ENCODE data around the gene ERC1.

ERC1 gene

GRCh38 chr12:1470051-1470450 is 479.0 kb downstream of the ERC1 start:
- H3K9me3 Mint-ChIP-seq = no peaks in the 10 kb centered on the region
- no peak overlapping the region for H3K27ac Mint-ChIP-seq
- no peak overlapping the region for H3K4me3 Mint-ChIP-seq
- peaks cover 8 to 22% of the 10 kb centered on the region in 2 donors for H3K36me3 Mint-ChIP-seq
- DNase-seq (no peak), ATAC-seq (replicated peaks) (no peak)
- H3K27me3 Mint-ChIP-seq = no peaks in the 10 kb centered on the region
- H3K4me1 Mint-ChIP-seq = peaks cover 6 to 10% of the 10 kb centered on the region in 2 donors

GRCh38 chr12:1471224-1471623 is 480.2 kb downstream of the ERC1 start:
- ATAC-seq (replicated peaks) (no peak), DNase-seq (no peak)
- H3K36me3 Mint-ChIP-seq = peaks cover 2 to 11% of the 10 kb centered on the region in 2 donors
- no peaks in the 10 kb centered on the region for H3K27me3 Mint-ChIP-seq
- H3K4me1 Mint-ChIP-seq = peaks cover 6 to 10% of the 10 kb centered on the region in 2 donors
- no peak overlapping the region for H3K4me3 Mint-ChIP-seq
- H3K27ac Mint-ChIP-seq = no peak overlapping the region
- no peaks in the 10 kb centered on the region for H3K9me3 Mint-ChIP-seq

- Mint-ChIP-seq H3K4me3 (no peak overlapping the region), H3K27me3 (no peaks in the 10 kb centered on the region), H3K36me3 (peaks cover 2 to 10% of the 10 kb centered on the region in 2 donors), H3K27ac (no peak overlapping the region), H3K9me3 (no peaks in the 10 kb centered on the region), H3K4me1 (peaks cover 6 to 10% of the 10 kb centered on the region in 2 donors)
- ATAC-seq (replicated peaks) (peak; percentile 71 to 80), DNase-seq (no peak)
Observed at GRCh38 chr12:1473418-1473817, 482.4 kb downstream of the ERC1 start.

GRCh38 chr12:1474041-1474573 is 483.1 kb downstream of the ERC1 start:
- peaks cover 6 to 10% of the 10 kb centered on the region in 2 donors for H3K4me1 Mint-ChIP-seq
- H3K36me3 Mint-ChIP-seq = peaks cover 2 to 12% of the 10 kb centered on the region in 2 donors
- DNase-seq (no peak), ATAC-seq (replicated peaks) (peak; percentile 21 to 48)
- H3K9me3 Mint-ChIP-seq = no peaks in the 10 kb centered on the region
- no peak overlapping the region for H3K27ac Mint-ChIP-seq
- H3K27me3 Mint-ChIP-seq = no peaks in the 10 kb centered on the region
- no peak overlapping the region for H3K4me3 Mint-ChIP-seq

DNA sequence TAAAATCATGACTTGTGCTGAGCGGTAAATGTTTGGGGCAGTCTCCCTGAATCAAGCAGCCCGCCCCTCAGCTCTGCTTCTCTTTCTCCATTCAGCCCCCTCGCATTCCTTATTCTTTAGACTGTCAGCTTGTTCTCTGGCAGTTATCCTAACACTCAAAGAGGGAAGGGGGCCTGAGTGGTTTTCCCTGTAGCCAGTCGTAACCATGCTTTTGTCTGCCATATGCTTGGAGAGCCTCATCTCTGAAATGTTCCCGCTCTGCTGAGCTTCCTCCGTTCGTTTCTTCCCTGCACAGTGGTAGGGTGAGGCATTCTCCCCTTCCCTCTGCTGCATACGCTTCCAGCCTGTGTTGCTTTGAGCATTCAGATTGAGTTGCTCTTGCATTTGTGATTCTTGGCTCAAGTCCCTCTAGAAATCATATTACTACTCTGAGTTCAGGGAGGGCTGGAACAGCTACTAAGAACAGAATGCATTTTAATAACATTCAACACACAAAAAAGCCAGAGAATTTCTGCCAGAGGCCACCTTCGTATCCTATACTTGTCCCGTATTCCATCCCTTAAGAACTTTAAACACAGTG is 483.6 kb downstream of the ERC1 start:
- Mint-ChIP-seq H3K27ac (no peak overlapping the region), H3K4me1 (peaks cover 6 to 10% of the 10 kb centered on the region in 2 donors), H3K36me3 (peaks cover 2 to 13% of the 10 kb centered on the region in 2 donors), H3K9me3 (no peaks in the 10 kb centered on the region), H3K4me3 (no peak overlapping the region), H3K27me3 (no peaks in the 10 kb centered on the region)
- ATAC-seq (replicated peaks) = no peak
- no peak for DNase-seq

DNA sequence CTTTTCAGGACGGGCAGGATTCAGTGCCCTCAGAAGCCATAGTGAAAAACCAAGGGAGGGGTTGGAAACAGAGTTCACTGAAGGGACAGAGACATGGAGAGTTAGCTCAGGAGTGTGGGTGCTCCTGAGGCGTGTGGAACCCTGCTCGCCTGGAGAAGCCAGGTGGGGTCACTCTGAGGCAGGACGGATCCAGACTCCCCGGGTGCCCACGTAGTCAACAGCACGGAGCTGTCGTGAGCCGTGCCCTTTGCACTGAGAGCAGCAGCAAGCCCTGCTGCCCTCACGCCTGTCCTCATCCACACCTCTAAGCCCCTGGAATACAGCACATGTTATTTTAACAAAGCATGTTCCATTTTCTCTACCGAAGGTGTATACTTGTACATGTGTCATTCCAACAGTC is 488.6 kb downstream of the ERC1 start:
- Mint-ChIP-seq H3K36me3 (peaks cover 0 to 7% of the 10 kb centered on the region in 2 donors), H3K4me3 (no peak overlapping the region), H3K4me1 (no peaks in the 10 kb centered on the region), H3K27ac (no peak overlapping the region), H3K9me3 (no peaks in the 10 kb centered on the region), H3K27me3 (no peaks in the 10 kb centered on the region)
- ATAC-seq (replicated peaks) (no peak), DNase-seq (no peak)

DNA sequence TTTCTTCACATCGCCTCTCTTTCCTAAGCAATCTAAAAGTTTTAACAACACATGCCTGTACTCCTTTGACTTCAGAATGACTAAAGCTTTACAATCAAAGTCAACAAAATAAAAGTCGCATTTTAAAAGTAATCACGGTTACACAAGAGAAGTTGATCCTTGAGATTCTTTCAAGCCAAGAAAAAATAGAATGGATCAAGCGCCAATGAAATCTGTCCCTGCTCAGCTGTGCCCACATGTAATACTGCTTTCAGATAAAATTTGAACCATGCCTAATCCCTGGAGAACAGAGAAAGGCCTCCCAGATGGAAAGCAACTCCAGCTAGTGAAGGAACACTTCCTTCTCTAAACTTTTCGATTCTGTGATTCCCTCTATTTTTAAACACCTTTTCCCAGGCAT is 490.3 kb downstream of the ERC1 start:
- Mint-ChIP-seq H3K9me3 (no peaks in the 10 kb centered on the region), H3K27me3 (no peaks in the 10 kb centered on the region), H3K36me3 (peaks cover 0 to 7% of the 10 kb centered on the region in 2 donors), H3K4me3 (no peak overlapping the region), H3K27ac (no peak overlapping the region), H3K4me1 (no peaks in the 10 kb centered on the region)
- DNase-seq = no peak
- ATAC-seq (replicated peaks) = no peak

GRCh38 chr12:1481906-1482305 is 490.9 kb downstream of the ERC1 start:
- Mint-ChIP-seq H3K27ac (no peak overlapping the region), H3K9me3 (no peaks in the 10 kb centered on the region), H3K4me3 (no peak overlapping the region), H3K36me3 (peaks cover 0 to 7% of the 10 kb centered on the region in 2 donors), H3K27me3 (no peaks in the 10 kb centered on the region), H3K4me1 (no peaks in the 10 kb centered on the region)
- ATAC-seq (replicated peaks) = no peak
- no peak for DNase-seq

- ATAC-seq (replicated peaks) (peak in 1 of 2 donors; percentile 44), DNase-seq (no peak)
- no peak overlapping the region for H3K4me3 Mint-ChIP-seq
- no peaks in the 10 kb centered on the region for H3K9me3 Mint-ChIP-seq
- H3K4me1 Mint-ChIP-seq = peaks cover 3 to 4% of the 10 kb centered on the region in 2 donors
- no peaks in the 10 kb centered on the region for H3K27me3 Mint-ChIP-seq
- peak overlapping the region; percentile 38 for H3K27ac Mint-ChIP-seq
- H3K36me3 Mint-ChIP-seq = peaks cover 11 to 32% of the 10 kb centered on the region in 2 donors
Observed at GRCh38 chr12:1488908-1489381, 497.9 kb downstream of the ERC1 start.

- no peak for ATAC-seq (replicated peaks)
- no peak overlapping the region for H3K4me3 Mint-ChIP-seq
- H3K27ac Mint-ChIP-seq = no peak overlapping the region
- H3K27me3 Mint-ChIP-seq = no peaks in the 10 kb centered on the region
- peaks cover 5 to 11% of the 10 kb centered on the region in 2 donors for H3K4me1 Mint-ChIP-seq
- H3K9me3 Mint-ChIP-seq = no peaks in the 10 kb centered on the region
- H3K36me3 Mint-ChIP-seq = peaks cover 14 to 35% of the 10 kb centered on the region in 2 donors
- DNase-seq = no peak
Observed at GRCh38 chr12:1491983-1492697, 501.1 kb downstream of the ERC1 start.

DNA sequence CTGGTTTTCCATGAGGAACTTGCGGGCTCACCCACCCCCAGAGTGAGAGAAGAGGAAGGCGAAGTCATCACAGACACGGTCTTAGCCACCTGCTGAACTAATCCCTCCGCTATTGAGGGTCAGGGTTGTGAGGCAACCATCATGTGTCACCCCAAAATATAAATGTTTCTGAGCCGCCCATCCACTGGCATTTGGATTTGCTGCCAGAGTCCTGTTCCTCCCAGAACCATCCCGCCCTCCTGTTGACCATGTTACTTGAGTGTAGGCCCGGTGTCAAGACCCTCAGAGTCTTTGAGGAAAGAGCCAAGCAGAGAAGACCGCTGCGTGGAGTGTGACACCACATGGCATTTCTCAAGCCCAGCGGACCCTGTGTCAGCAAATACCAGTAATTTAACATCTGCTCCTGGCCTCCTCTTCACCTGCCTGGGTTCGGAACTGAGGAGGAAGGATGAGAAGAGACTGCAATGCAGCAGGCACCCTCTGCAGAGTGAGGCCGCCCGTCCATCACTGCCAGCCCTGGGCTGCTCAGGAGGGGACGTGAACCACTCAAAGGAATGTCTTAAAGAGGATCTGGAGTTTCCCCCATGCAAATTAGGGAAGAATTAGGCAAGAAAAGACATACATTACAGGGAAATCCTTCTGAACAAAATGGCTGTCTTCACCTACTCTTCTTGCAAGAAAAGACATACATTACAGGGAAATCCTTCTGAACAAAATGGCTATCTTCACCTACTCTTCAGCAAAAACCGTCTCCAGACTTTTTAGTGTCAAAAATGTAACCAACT is 502.9 kb downstream of the ERC1 start:
- Mint-ChIP-seq H3K4me3 (no peak overlapping the region), H3K36me3 (peaks cover 17 to 31% of the 10 kb centered on the region in 2 donors), H3K4me1 (peaks cover 2 to 11% of the 10 kb centered on the region in 2 donors), H3K27me3 (no peaks in the 10 kb centered on the region), H3K27ac (no peak overlapping the region), H3K9me3 (no peaks in the 10 kb centered on the region)
- ATAC-seq (replicated peaks) (no peak), DNase-seq (no peak)

DNA sequence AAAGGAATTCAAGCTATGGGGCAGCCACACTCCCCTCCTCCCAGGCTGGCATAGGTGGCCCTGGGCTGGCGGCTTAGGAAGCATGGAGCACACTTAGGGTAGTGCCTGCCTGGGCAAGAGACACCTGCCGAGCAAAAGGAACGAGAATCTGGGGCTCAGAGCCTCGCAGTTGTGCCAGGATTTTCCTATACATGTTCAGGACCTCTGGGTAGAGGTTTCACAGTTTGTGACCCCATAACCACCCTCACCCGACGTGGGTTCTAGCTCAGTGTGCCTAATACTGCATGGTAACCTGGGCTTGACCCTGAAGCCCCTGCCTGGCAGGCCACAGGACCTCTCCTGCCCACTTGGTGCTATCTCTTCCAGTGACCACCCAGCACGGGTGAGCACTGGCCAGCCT is 503.8 kb downstream of the ERC1 start:
- DNase-seq (no peak), ATAC-seq (replicated peaks) (no peak)

DNA sequence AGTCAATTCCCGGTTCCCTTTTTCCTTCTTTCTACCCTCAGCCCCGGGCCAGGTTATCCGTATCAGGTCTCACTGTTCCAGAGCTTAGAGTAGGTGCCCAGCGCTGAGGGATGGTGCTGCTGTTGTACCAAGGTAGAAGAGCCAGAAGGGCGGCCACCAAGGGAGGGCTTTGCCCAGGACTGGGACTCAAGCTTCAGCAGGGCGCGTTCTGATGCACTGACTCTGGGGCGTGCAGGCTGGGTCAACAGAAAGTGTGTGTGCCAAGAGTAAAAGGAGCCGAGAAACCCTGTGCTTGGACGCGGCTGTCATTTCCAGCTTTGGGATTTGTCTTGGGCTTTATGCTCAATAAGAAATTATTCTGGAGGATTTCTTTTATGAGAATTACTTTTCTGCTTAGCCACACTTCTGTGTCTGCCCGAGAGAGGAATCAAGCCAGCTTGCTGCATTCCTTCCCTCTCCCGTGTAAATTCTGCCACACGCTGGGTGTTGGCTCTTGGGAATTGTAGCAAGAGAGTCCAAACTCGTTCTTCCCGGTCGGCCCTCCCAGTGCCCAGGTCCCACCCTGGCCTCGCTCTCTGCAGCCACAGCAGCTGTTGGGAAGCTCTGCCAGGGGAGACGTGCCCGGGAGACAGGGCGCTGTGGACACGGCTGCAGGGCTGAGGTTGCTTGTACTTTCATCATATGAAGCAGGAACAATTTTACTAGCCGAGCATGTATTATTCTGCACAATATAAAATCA is 505.3 kb downstream of the ERC1 start:
- no peaks in the 10 kb centered on the region for H3K9me3 Mint-ChIP-seq
- no peaks in the 10 kb centered on the region for H3K27me3 Mint-ChIP-seq
- no peak for ATAC-seq (replicated peaks)
- DNase-seq = no peak
- peaks cover 11 to 16% of the 10 kb centered on the region in 2 donors for H3K36me3 Mint-ChIP-seq
- no peak overlapping the region for H3K27ac Mint-ChIP-seq
- H3K4me1 Mint-ChIP-seq = peaks cover 4 to 11% of the 10 kb centered on the region in 2 donors
- no peak overlapping the region for H3K4me3 Mint-ChIP-seq

More for the DNA sequence above, 503.8 kb downstream of the ERC1 start:
- no peak overlapping the region for H3K4me3 Mint-ChIP-seq
- H3K27ac Mint-ChIP-seq = no peak overlapping the region
- H3K27me3 Mint-ChIP-seq = no peaks in the 10 kb centered on the region
- peaks cover 17 to 28% of the 10 kb centered on the region in 2 donors for H3K36me3 Mint-ChIP-seq
- peaks cover 2 to 11% of the 10 kb centered on the region in 2 donors for H3K4me1 Mint-ChIP-seq
- no peaks in the 10 kb centered on the region for H3K9me3 Mint-ChIP-seq

DNA sequence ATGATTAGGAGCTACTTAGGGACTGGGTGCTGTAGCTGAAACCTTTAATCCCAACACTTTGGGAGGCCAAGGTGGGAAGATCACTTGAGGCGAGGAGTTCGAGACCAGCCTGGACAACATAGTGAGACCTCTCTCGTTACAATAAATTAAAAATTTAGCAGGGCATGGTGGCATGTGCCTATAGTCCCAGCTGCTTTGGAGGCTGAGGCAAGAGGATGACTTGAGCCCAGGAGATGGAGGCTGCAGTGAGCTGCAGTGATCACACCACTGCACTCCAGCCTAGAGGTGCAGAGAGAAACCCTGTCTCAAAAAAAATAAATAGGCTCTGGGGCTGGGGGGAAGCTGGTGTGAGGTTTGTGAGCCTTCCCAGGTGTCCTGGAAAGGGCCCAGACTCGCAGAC is 506.1 kb downstream of the ERC1 start:
- Mint-ChIP-seq H3K27me3 (peaks cover 0 to 2% of the 10 kb centered on the region in 2 donors), H3K4me3 (no peak overlapping the region), H3K27ac (no peak overlapping the region), H3K9me3 (no peaks in the 10 kb centered on the region), H3K4me1 (peaks cover 4 to 11% of the 10 kb centered on the region in 2 donors), H3K36me3 (peaks cover 9 to 11% of the 10 kb centered on the region in 2 donors)
- DNase-seq (no peak), ATAC-seq (replicated peaks) (no peak)

Measured in stimulated activated naive B cell treated with anti-CD40 and anti-IgM and Interleukin-4, amounts not matched to agents 10 μg/mL and 1 μg/mL and 100 μg/mL, for 72 hours (primary cell).